ENCODE results near the gene IVD. TPM values are rescaled to one million over a fixed set of nuclear protein-coding genes. Genes with fewer than 3 reads are reported as not detected.

The IVD gene
- total RNA-seq, 1 donor from 2014 or later = 12.4 TPM

- FAIRE-seq (no peak), DNase-seq (ENCODE audit: low read depth) (no peak)
- TF ChIP-seq CTCF (IDR thresholded peaks at IDR 0.05; ENCODE audit: insufficient read depth, low read length, severe bottlenecking) = no peak
Measured at GRCh38 chr15:40429068-40429710, 23.6 kb downstream of the IVD start.

GRCh38 chr15:40430271-40430805 lies 24.7 kb downstream of the IVD start:
- DNase-seq (ENCODE audit: low read depth) (no peak), FAIRE-seq (no peak)
- Histone ChIP-seq H3K4me3 (ENCODE audit: low read depth, low read length) (no peak overlapping the region), H3K27me3 (ENCODE audit: control insufficient read depth, insufficient read depth, low read length) (peaks cover 9% of the 10 kb centered on the region), H3K36me3 (ENCODE audit: control insufficient read depth, insufficient read depth, low read length) (no peaks in the 10 kb centered on the region)
- no peak for TF ChIP-seq CTCF (IDR thresholded peaks at IDR 0.05; ENCODE audit: insufficient read depth, low read length, severe bottlenecking)

More at GRCh38 chr15:40429068-40429710, 23.6 kb downstream of the IVD start:
- Histone ChIP-seq H3K4me3 (ENCODE audit: low read depth, low read length) (no peak overlapping the region), H3K27me3 (ENCODE audit: control insufficient read depth, insufficient read depth, low read length) (peaks cover 5% of the 10 kb centered on the region), H3K36me3 (ENCODE audit: control insufficient read depth, insufficient read depth, low read length) (no peaks in the 10 kb centered on the region)

GRCh38 chr15:40435023-40435709 lies 29.6 kb downstream of the IVD start:
- DNase-seq (ENCODE audit: low read depth) (no peak), FAIRE-seq (no peak)
- no peak overlapping the region for H3K4me3 ChIP-seq (ENCODE audit: low read depth, low read length)
- peaks cover 24% of the 10 kb centered on the region for H3K27me3 ChIP-seq (ENCODE audit: control insufficient read depth, insufficient read depth, low read length)
- no peaks in the 10 kb centered on the region for H3K36me3 ChIP-seq (ENCODE audit: control insufficient read depth, insufficient read depth, low read length)
- TF ChIP-seq CTCF (IDR thresholded peaks at IDR 0.05; ENCODE audit: insufficient read depth, low read length, severe bottlenecking) = no peak

GRCh38 chr15:40435710-40436089 lies 30.1 kb downstream of the IVD start:
- FAIRE-seq = no peak
- H3K27me3 ChIP-seq (ENCODE audit: control insufficient read depth, insufficient read depth, low read length) = peaks cover 24% of the 10 kb centered on the region
- no peak for TF ChIP-seq CTCF (IDR thresholded peaks at IDR 0.05; ENCODE audit: insufficient read depth, low read length, severe bottlenecking)

DNA sequence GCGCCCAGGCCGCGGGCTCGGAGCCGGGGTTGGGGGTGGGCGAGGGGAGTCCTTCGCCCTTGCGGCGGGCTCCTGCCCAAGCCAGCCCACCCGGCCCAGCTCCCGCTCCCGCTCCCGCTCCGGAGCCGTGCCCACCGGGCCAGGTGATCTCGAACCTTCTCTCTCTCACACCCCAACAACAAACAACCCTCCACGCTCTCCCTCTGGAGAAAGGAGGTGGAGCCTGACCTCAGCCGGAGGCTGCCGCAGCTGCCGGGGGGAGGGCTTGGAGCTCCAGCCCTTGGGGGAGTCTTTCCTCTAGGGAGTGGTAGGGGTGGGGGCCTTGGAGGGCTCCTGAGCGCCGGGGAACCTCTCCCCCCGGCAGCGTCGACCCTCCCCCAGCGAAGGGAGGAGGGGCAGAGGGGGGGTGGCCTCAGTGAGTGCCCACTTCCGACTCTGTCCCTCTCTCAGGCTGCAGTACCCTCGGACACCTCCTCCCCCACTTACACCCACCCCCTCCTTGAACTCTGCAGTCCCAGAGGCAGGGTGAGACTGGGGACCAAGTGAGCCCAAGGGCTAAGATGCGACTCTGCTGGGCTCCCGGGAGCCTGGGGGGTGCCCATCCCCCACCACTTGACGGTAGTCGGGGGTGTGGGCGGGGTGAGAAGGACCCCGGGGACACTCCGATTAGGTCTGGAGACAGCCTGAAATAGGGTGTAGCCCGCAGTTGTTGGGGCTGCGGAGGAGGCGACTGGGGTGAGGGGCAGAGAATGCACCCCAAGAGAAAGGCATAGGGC lies 30.7 kb downstream of the IVD start:
- no peak for FAIRE-seq
- no peak for TF ChIP-seq CTCF (IDR thresholded peaks at IDR 0.05; ENCODE audit: insufficient read depth, low read length, severe bottlenecking)
- peak overlapping the region; percentile 11 for H3K4me3 ChIP-seq (ENCODE audit: low read depth, low read length)
- DNase-seq (ENCODE audit: low read depth) = no peak
- peaks cover 24% of the 10 kb centered on the region for H3K27me3 ChIP-seq (ENCODE audit: control insufficient read depth, insufficient read depth, low read length)
- H3K36me3 ChIP-seq (ENCODE audit: control insufficient read depth, insufficient read depth, low read length) = no peaks in the 10 kb centered on the region

More at GRCh38 chr15:40435710-40436089, 30.1 kb downstream of the IVD start:
- no peak for DNase-seq (ENCODE audit: low read depth)
- peak overlapping the region; percentile 11 for H3K4me3 ChIP-seq (ENCODE audit: low read depth, low read length)
- no peaks in the 10 kb centered on the region for H3K36me3 ChIP-seq (ENCODE audit: control insufficient read depth, insufficient read depth, low read length)

Measured in bronchial epithelial cell (primary cell).